ENCODE results near the gene RETREG1.

Gene RETREG1

GRCh38 chr5:16528382-16529110 lies 88.3 kb downstream of the RETREG1 start:
- no peak for DNase-seq (ENCODE audit: low read depth)

GRCh38 chr5:16525651-16526050 lies 91.1 kb downstream of the RETREG1 start:
- no peak for DNase-seq (ENCODE audit: low read depth)

- DNase-seq (ENCODE audit: low read depth), result no peak
These were observed 92.5 kb downstream of the RETREG1 start for GRCh38 chr5:16524286-16524685.

GRCh38 chr5:16521521-16522483 lies 95.0 kb downstream of the RETREG1 start:
- DNase-seq (ENCODE audit: low read depth), result no peak

GRCh38 chr5:16520841-16521240 lies 96.0 kb downstream of the RETREG1 start:
- DNase-seq (ENCODE audit: low read depth), result no peak

- no peak for DNase-seq (ENCODE audit: low read depth)
These were observed 97.4 kb downstream of the RETREG1 start for GRCh38 chr5:16519435-16519834.

- DNase-seq (ENCODE audit: low read depth), result no peak
These were observed 98.2 kb downstream of the RETREG1 start for GRCh38 chr5:16518606-16519005.

- no peak for DNase-seq (ENCODE audit: low read depth)
These were observed 101.3 kb downstream of the RETREG1 start for GRCh38 chr5:16515532-16515931.

- no peak for DNase-seq (ENCODE audit: low read depth)
These were observed 106.7 kb downstream of the RETREG1 start for GRCh38 chr5:16510098-16510497.

GRCh38 chr5:16508730-16509531 lies 107.9 kb downstream of the RETREG1 start:
- DNase-seq (ENCODE audit: low read depth), result no peak

GRCh38 chr5:16507716-16508115 lies 109.1 kb downstream of the RETREG1 start:
- no peak for DNase-seq (ENCODE audit: low read depth)

GRCh38 chr5:16505904-16506303 lies 110.9 kb downstream of the RETREG1 start:
- DNase-seq (ENCODE audit: low read depth), result no peak

- DNase-seq (ENCODE audit: low read depth), result no peak
These were observed 111.5 kb downstream of the RETREG1 start for GRCh38 chr5:16505140-16505891.

- no peak for DNase-seq (ENCODE audit: low read depth)
These were observed 112.2 kb downstream of the RETREG1 start for GRCh38 chr5:16504571-16504970.

- DNase-seq (ENCODE audit: low read depth), result no peak
These were observed 113.9 kb downstream of the RETREG1 start for GRCh38 chr5:16502866-16503265.

GRCh38 chr5:16500024-16500423 lies 116.8 kb downstream of the RETREG1 start:
- no peak for DNase-seq (ENCODE audit: low read depth)

GRCh38 chr5:16497546-16497945 lies 119.3 kb downstream of the RETREG1 start:
- no peak for DNase-seq (ENCODE audit: low read depth)

GRCh38 chr5:16493261-16493660 lies 123.5 kb downstream of the RETREG1 start:
- no peak for DNase-seq (ENCODE audit: low read depth)

- DNase-seq (ENCODE audit: low read depth), result no peak
These were observed 124.2 kb downstream of the RETREG1 start for GRCh38 chr5:16492398-16493140.

- DNase-seq (ENCODE audit: low read depth), result no peak
These were observed 125.9 kb downstream of the RETREG1 start for GRCh38 chr5:16490911-16491310.

GRCh38 chr5:16489322-16489791 lies 127.4 kb downstream of the RETREG1 start:
- no peak for DNase-seq (ENCODE audit: low read depth)
